NCI-H2196 treated with DMSO at 0.1 percent for 48 hours (cell line): ENCODE measurements around the gene SPINK1.
"Not testable (repeated sequence)": the region's sequence is repeated elsewhere in the genome, so short reads cannot be mapped to it uniquely, and the experiment has no call there.

Experiments
- DNase-seq: peaks from one replicate; lab custom pipeline; 2025; ENCODE audit not compliant: unreplicated experiment; lab: John Stamatoyannopoulos, UW

SPINK1 gene

DNA sequence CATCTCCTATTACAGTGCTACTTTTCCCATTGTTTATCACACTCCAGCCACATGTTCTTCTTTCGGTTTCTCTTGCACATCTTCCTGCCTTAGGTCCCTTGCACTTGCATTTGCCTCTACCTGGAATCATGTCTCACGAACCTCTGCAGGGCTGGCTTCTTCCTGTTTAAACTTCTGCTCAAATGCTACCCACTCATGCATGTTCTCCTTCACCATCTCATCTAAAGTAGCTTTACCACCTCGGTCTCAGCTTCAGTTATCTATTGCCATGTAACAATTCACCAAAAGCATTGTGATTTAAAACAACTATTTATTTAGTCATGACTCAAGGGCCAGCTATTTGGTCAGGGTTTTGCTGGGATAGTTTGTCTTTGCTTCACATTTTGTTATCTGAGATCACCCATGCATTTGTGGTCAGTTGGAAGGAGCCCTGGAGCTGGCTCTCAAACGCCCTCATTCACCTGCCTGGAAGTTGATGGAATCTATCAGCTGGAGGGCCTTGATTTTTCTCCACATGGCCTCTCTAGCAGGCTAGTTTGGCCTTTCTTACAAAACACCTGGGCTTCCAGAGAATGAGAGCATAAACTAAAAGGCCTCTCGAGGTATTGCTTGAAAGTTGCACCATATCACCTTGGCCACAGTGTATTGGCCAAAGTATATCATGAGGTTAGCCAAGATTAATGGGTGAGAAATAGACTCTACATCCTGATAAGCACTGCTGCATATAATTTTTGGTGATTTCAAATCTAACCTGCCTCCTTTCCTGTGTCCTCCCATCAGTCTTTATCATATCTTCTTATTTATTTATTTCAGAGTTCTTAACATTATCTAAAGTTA lies 21.4 kb downstream of the SPINK1 start:
- no peak for DNase-seq

DNA sequence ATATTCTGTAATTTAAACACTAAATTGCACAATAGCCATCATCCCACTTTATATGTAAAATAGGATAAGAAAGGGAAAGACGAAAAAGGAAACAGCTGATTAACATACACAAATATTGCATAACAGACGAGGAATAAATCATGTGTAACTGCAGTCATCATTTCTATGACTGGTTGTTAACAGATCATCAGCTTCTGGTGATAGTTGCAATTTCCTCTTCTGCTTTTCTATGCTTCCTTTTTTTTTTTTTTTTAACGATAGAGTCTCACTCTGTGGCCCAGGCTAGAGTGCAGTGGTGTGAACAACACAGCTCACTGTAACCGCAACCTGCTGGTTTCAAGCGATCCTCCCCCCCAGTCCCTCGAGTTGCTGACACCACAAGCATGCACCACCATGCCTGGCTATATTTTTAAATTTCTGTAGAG lies 26.4 kb downstream of the SPINK1 start:
- DNase-seq: no peak

DNA sequence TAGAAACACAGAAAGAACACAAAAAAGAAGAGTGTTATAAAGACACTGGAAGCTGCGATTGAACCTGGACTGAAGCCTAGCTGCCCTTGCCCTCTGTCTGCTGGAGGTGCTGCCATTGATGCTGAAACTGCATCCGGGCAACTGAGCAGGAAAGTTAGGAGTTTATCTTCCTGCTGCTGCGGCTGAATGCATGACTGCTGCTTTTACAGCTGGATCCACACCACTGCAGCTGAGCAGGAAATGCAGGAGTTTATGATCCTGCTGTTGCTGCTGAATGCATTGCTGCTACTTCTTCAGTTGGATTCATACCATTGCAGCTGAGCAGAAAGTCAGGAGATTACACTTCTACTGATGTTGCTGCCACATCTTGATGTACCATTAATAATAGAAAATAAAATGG lies 27.1 kb downstream of the SPINK1 start:
- DNase-seq: no peak

DNA sequence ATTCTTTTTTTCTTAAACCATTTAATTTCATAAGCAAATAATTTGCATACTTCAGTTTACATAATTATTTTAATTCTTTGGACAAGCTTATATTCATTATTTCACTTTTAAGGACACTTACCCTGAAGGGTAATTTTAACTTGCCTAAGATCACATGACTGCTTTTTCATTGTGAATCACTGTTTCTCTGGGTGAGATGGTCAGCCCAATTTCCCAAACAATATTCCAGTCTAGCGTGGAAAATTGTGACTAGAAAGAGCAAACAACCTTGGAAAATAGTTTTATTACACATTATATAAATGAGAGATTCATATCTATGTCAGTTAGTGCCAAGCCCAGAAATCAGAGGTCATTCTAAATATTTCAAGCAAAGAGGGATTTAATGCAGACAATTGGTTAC lies 27.5 kb downstream of the SPINK1 start:
- DNase-seq: no peak

- DNase-seq: not testable (repeated sequence)
Measured at GRCh38 chr5:147803161-147803560, 28.3 kb downstream of the SPINK1 start.

DNA sequence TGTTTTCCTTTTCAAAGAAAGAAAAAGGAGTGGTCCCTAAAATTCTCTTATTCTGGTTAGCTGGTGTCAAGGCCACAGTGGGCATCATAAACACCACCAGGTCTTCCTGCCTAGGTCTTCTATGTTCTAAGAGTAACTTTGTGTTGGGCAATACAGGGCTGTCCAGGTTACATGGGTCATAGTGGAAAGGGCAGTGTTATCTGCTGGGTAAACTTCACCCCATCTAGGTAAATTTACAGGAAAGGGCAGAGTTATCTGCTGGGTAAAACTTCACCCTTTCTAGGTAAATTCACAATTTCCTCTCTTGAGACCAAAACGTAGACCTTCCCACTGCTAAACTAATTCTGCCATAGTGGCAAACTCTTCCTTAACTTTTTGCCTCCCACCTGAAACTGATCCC lies 30.0 kb downstream of the SPINK1 start:
- DNase-seq: no peak

DNA sequence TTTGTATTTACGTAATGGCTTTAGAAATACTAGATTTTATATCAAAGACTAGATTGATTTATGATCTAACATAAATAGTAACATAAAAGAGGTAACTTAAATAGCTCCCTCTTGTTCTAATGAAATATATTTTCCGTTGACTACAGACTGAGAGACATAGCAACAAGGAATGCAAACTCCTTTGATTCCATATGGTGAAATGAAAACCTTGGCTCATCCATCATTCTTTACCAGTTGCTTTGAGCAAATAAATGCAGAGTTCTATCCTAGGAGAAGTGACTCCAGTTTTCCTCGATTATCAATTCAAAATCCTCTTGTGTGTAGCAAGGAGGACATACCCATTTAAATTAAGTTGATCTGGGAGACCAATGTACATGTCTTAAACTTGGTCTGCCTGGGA lies 31.0 kb downstream of the SPINK1 start:
- no peak for DNase-seq

- no peak for DNase-seq
Measured at GRCh38 chr5:147796556-147797308, 34.7 kb downstream of the SPINK1 start.

DNA sequence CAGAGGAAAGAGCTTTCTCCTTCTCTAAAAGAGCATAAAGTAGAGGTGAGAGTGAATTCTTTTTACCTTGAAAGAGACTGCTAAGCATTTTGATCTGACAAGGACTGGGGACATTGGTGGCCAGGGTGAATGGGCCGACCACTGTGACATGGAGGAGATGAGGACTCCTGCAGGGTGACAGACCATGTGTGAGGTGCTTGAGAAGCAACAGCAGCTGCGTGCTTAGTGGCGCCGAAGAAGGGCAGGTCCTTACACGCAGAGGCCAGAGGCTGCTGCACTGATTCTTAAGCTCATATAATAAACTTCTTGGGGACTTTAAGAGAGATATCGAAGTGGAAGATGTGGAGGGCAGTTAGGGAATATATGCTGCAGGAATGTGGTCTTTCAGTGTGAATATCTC lies 40.3 kb downstream of the SPINK1 start:
- DNase-seq: no peak

- DNase-seq: no peak
Measured at GRCh38 chr5:147789820-147790219, 41.7 kb downstream of the SPINK1 start.

GRCh38 chr5:147788023-147788422 lies 43.4 kb downstream of the SPINK1 start:
- no peak for DNase-seq

GRCh38 chr5:147786142-147786541 lies 45.3 kb downstream of the SPINK1 start:
- no peak for DNase-seq

- DNase-seq: no peak
Measured at GRCh38 chr5:147784146-147784987, 47.1 kb downstream of the SPINK1 start.

DNA sequence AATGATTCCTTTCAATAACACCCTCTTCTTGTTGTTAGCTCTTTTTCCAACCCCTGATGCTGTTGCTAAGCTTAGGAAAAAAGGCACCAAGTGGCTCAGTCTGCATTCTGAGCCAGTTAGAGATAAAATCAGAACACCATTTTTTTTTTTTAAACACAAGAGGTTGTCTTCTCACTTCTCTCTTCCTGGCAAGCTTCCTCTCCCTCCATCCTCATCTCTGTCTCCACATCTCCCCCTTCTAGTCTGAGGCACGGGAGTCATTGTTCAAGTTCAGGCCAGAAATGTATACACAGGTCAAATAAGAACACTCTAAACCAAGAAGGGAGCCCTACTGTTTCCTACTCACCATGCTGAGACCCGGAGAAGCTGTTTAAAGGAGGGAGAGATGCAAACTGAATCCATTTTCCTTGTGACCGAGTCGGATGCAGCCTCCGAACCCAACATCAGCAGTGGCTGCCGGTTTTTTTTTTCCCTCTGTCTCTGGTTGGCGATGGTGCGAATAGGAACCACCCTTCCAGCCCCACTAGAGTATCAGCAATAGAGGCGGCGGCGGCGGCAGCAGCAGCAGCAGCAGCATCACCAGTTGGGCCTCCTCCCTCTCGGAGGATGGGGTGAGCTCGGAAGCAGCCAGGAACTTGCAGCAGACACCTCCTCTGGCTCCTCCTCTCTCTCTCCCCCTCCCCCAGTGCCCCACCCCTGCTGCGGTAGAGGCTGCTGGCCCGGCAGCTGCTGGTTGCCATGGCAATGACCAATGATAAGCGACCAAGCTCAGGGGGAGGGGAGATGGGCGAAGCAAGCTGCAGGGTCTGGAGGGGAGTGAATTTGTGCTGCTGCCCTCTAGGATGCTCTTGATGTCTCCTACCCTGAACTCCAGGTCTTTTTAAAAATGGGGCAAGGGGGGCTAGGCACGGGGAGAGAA lies 49.1 kb downstream of the SPINK1 start, which contains the start of gene JAKMIP2:
Gene JAKMIP2 (minus strand): TSS at position 619 of the 919 bp plus-strand sequence. CDS start 110,922 bp downstream, outside the sequence.
- DNase-seq: peak; percentile 96

GRCh38 chr5:147780924-147781573 lies 50.4 kb downstream of the SPINK1 start:
- DNase-seq: no peak

- no peak for DNase-seq
Measured at GRCh38 chr5:147779694-147780093, 51.8 kb downstream of the SPINK1 start.

- DNase-seq: no peak
Measured at GRCh38 chr5:147776989-147777388, 54.5 kb downstream of the SPINK1 start.
